OCI-LY3 (cell line): ENCODE data around the gene KANSL3.

ENCODE experiments used
- CTCF ChIP-seq: fragments of 200-600, 300-600 bp; sonication (generic); IDR thresholded peaks from 2 replicates; pipeline ENCODE4 v1.5.1; 2014; ENCODE audit warnings: antibody characterized with exemption, low read length, low read depth
- EZH2phosphoT487 ChIP-seq: fragments of 200-600 bp; shearing (Covaris generic); IDR thresholded peaks from 2 replicates; pipeline ENCODE4 v1.6.1; 2018; ENCODE audit warnings: antibody characterized with exemption, mixed run types, low read depth

DNA sequence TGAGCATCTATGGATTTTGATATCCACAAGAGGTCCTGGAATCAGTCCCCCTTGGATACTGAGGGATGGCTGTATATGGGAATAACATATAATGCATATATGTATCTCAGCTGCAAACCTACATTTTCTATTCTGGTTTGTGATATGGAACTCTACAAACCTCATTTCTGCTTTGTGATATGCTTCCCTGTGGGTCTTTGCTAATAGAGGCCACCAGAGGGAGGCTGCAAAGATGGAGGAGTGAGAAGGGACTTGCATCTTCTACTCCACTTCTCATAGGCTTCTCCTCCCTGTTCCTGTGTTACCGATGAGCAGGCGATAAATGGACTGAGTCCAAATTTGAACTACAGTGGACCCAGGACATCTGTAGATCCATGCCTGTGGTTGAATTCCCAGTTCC lies 63.7 kb downstream of the KANSL3 start:
- TF ChIP-seq CTCF, result no peak
- TF ChIP-seq EZH2phosphoT487, result no peak
